ENCODE results near the gene MCOLN1.

MCOLN1 gene

GRCh38 chr19:7502552-7502951 is 19.9 kb upstream of the MCOLN1 start:
- DNase-seq (ENCODE audit: low read depth, low spot score), result no peak

DNA sequence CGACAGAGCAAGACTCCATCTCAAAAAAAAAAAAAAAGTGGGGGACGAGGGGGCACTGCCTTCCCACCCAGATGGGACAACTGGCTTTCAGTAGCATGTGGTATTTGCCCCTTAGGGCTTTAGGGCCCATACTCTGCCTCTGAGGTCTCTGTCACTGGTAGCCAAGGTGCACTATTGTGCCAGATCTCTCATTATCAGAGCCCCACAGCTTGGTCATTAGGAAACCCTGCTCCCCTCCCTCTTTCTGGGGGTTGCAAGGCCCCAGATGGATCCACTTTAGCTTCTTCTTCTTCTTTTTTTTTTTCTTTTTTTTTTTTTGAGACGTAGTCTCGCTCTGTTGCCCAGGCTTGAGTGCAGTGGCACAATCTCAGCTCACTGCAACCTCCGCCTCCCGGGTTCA is 17.7 kb upstream of the MCOLN1 start:
- no peak for DNase-seq (ENCODE audit: low read depth, low spot score)

- no peak for DNase-seq (ENCODE audit: low read depth, low spot score)
Observed at GRCh38 chr19:7505288-7505681, 17.1 kb upstream of the MCOLN1 start.

DNA sequence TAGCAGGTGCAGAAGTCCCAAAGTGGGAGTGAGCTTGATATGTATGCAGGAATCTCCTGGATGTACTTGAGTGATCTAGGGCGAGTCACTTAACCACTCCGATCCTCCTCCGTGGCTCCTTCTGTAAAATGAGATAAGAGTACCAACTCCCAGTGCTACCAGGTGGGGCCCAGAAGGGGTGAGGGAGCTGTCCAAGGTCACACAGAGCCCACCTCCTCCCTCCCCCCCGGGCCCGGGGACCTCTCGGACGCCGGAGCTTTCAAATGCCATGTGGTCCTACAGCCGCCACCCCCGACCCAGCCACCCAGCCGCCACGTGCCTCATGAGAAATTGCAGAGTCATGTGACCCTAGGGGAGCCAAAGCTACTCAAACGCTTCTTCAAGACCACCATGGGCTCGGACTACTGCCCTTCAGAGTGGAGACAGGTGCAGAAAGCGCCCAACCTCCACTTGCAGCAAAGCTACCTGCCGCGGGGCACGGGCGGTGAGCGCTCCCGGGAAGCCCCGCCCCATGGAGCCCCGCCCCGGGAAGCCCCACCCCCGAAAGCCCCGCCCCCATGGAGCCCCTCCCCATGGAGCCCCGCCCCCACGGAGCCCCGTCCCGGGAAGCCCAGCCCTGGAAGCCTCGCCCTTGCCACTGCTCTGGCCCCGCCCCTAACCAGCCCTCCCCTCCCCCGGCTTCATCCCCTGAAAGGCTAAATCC is 16.6 kb upstream of the MCOLN1 start:
- DNase-seq (ENCODE audit: low read depth, low spot score), result peak; percentile 73

DNA sequence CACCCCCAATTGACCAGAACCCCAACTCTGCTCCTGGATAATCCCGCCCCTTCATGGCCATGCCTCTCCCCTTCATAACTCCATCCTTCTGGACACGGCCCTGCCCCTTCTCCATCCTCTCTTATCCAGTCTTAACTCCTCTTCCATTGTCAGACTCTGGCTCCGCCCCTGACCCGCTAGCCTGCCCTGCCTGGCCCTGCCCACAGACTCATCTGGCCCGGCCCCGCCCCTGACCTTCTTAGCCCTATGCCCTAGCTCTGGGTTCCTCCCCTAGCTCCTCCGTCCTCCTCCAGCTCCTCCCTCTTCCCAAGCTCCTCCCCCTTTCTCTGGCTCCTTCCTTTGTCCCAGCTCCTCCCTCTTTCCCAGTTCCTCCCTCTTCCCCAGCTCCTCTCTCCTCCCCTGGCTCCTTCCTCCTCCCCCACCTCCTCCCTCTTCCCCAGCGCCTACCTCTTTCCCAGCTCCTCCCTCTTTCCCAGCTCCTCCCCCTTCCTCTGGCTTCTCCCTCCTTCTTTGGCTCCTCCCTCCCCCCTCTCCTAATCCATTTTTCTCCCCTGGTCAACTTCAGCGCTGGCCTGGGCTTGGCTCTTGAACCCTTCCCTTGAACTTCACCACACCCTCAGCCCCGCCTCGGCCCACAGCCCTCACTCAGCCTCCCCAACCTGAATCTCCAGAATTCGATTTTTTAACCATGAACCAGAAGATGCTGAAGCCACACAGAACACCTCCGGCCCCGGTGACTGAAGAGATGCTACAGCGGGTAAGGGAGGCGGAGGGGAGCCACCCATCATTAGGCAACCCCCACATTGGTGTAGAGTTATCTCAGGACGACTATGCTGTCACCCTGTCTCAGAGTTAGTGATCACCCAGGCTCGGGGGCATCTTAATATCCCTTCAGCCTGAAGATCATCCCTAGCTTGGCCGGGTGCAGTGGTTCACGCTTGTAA is 15.8 kb upstream of the MCOLN1 start:
- DNase-seq (ENCODE audit: low read depth, low spot score), result peak; percentile 98

DNA sequence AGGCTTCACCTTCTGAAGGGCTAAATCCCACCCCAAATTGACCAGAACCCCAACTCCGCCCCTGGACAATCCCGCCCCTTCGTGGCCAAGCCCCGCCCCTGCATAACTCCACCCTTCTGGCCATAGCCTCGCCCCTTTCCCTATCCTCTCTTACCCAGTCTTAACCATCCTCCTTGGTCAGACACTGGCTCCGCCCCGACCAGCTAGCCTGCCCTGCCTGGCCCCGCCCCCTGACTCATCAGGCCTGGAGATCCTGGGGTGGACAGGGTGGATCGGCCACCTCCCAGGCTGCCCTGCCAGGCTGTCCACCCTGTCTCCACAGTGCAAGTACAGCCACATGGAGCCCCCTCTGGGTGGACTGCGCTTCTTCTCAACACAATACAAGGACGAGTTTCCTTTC is 14.5 kb upstream of the MCOLN1 start:
- peak; percentile 79 for DNase-seq (ENCODE audit: low read depth, low spot score)

- peak; percentile 42 for DNase-seq (ENCODE audit: low read depth, low spot score)
Observed at GRCh38 chr19:7509625-7510024, 12.8 kb upstream of the MCOLN1 start.

- peak; percentile 91 for DNase-seq (ENCODE audit: low read depth, low spot score)
Observed at GRCh38 chr19:7512400-7512851, 10.0 kb upstream of the MCOLN1 start.

- no peak for DNase-seq (ENCODE audit: low read depth, low spot score)
Observed at GRCh38 chr19:7513809-7514642, 8.4 kb upstream of the MCOLN1 start.

- peak; percentile 45 for DNase-seq (ENCODE audit: low read depth, low spot score)
Observed at GRCh38 chr19:7515110-7515644, 7.2 kb upstream of the MCOLN1 start.

- peak; percentile 71 for DNase-seq (ENCODE audit: low read depth, low spot score)
Observed at GRCh38 chr19:7515645-7516151, 6.7 kb upstream of the MCOLN1 start, which contains the start of gene ZNF358. Gene ZNF358 (plus strand): TSS chr19:7516103. CDS start chr19:7519243, 3,140 bp downstream.

DNA sequence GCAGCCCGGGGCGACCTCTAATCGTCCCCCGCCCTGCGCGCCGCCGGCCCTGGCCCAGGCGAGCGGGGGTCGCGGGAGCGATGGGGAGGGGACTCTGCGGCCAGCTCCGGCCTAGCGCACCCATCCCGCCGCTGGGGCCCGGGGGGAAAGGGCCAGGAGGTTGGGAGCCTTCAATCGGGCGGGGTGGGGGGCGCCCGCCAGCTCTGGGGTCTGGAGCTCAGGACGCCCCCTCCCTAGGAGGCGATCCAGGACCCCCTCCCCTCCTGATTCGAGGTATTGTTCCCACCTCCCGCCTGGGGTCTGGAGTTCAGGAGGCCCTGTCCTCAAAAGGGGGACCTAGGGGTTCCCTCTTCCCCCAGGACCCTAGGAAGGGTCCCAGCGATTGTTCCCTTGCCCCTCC is 6.1 kb upstream of the MCOLN1 start:
- no peak for DNase-seq (ENCODE audit: low read depth, low spot score)

DNA sequence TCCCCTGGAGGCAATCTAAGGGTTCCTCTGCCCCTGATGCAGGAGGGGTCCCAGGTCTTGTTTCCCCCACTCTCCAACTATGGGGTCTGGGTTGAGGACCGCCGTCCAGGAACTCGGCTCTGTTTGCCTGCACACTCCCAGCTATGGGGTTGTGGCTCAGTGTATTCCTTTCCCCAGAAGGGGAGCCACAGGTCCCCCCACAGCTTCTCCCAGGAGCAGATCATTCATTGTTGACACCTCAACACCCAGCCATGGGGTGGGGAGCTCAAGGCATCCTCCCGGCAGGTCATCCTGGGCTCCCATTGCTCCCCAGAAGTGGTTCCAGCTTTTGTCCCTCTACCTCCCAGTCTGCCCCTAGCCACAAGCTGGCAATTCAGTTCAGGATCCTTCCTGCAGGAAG is 5.5 kb upstream of the MCOLN1 start:
- no peak for DNase-seq (ENCODE audit: low read depth, low spot score)

GRCh38 chr19:7519361-7520130 is 2.9 kb upstream of the MCOLN1 start:
- no peak for DNase-seq (ENCODE audit: low read depth, low spot score)

- no peak for DNase-seq (ENCODE audit: low read depth, low spot score)
Observed at GRCh38 chr19:7520131-7521051, 2.0 kb upstream of the MCOLN1 start.

DNA sequence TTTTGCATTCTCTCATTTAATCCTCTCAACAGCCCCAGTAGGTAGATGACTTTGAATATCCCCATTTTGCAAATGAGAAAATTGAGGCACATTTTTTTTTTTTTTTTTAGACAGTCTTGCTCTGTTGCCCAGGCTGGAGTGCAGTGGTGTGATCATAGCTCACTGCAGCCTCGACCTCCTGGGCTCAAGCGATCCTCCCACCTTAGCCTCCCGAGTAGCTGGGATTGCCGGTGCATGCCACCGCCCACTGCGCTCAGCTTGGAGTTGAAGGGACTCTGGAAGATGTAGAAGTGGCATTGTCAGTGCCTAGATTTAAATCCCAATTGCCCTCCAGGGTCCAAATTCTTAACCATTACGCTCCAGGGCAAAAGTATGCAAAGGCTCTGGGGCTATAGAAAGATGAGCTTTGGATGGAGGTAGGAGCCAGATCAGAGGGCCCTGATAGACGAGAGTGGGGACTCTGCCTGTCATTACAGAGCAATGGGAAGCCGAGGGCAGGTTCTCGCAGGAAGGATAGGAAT is 813 bp upstream of the MCOLN1 start:
- DNase-seq (ENCODE audit: low read depth, low spot score), result peak; percentile 57

DNA sequence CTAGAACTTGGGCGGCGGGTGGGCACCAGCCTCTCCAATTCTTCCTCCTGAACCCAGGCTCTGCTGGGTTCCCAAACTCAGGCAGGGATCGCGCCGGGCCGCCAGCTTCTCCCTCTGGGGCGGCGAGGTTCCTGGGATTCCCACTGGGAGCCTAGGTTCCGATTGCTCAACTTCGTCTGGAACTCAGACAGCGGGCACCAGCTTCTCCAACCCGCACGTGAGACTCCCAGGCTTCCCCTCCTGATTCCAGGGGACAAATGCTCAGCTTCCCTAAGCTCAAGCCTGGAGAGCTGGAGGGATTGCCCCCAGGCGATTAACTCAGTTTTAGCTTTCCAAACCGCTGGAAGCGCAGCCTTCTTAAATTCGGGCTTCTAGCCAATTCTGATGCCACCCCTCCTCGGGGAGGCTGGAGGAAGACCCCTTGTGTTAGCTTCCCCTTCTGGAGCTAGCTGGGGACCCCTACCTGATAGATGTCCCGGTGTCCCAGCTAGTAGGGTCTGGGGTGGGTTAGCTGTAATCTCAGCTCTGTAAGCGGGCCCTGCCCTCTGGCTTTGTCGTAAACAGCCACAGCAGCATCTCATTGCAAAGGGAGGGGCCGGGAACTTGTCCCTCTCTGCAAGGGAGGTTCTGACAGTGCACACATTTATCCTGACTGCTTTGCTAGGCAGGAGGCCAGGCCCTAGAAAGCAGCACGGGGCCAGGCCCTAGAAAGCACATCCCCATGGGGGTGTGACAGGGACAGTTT is 671 bp downstream of the MCOLN1 start:
- peak; percentile 55 for DNase-seq (ENCODE audit: low read depth, low spot score)

DNA sequence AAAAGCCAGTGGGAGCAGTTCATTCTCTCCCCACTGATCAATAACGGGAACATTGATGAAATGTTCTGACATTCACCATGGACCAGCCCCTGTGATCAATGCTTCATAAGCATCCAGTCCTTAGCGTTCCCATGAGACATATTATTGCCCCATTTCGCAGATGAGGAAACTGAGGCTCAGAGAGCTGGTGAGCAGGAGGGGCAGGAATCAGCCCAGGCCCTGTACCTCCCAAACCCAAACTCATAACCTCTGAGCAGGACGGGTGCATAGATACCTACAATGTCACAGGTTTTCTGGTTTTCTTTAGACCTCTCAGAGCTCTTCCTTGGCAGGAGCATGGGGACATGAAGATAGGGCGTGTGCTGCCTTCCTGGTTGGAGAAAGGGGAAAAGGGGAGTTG is 2.1 kb downstream of the MCOLN1 start:
- DNase-seq (ENCODE audit: low read depth, low spot score), result no peak

Data from ELF-1 (cell line).